Endothelial cell of umbilical vein (primary cell): Measurements from ENCODE around the gene CABCOCO1. TPM values are rescaled to one million over a fixed set of nuclear protein-coding genes. Genes with fewer than 3 reads are reported as not detected.

ENCODE experiments used
- BruUV-seq: library from RNA; stranded (reverse); fragments of 400-500 nt; replicated peaks from 2 replicates; lab custom pipeline; 2021; lab: Mats Ljungman, UMichigan
- CTCF ChIA-PET: fragments of 300-600, 350-600 bp; sonication (Branson Sonifier 250); formaldehyde crosslinking; loops from one replicate; lab custom pipeline; 2021; ENCODE audit warnings: antibody characterized with exemption, inconsistent platforms; lab: Charles Lee
- POLR2A ChIA-PET: fragments of 300-600, 350-600 bp; sonication (Branson Sonifier 250); formaldehyde crosslinking; loops from one replicate; lab custom pipeline; 2021; ENCODE audit warnings: antibody characterized with exemption, inconsistent platforms; lab: Charles Lee
- DNase-seq: peaks from one replicate; pipeline ENCODE4 v3.0.0-alpha.2; 2011; ENCODE audit warnings: low read depth, low spot score
- FAIRE-seq: peaks from 2 replicates; lab custom pipeline; 2011; peaks lifted over from hg19 to GRCh38; lab: Jason Lieb, UNC
- H2AFZ ChIP-seq: 2 replicates; pipeline ENCODE4 v1.6.0; 2012; ENCODE audit warnings: low read depth, low read length, control low read depth, inconsistent platforms
- H3K27ac ChIP-seq: 2 replicates; pipeline ENCODE4 v1.5.1; 2011; ENCODE audit warnings: low read depth, mild to moderate bottlenecking, control low read depth, low read length, moderate library complexity; ENCODE audit not compliant: insufficient read depth
- H3K27me3 ChIP-seq, 2 experiments: 2 replicates each; pipeline versions ENCODE4 v1.6.0 to v1.6.1; 2011; ENCODE audit warnings: low read length in 2 of 2, mixed read lengths in 1 of 2; ENCODE audit not compliant: control insufficient read depth in 2 of 2, insufficient read depth in 2 of 2
- H3K36me3 ChIP-seq, 2 experiments: 2 replicates in 1 of 2; 3 replicates in 1 of 2; pipeline ENCODE4 v1.5.1; 2011; ENCODE audit warnings: low read length in 2 of 2, mild to moderate bottlenecking in 1 of 2, moderate library complexity in 1 of 2; ENCODE audit not compliant: control insufficient read depth in 2 of 2, insufficient read depth in 2 of 2; ENCODE audit errors: extremely low read depth in 1 of 2
- H3K4me1 ChIP-seq: 3 replicates; pipeline ENCODE4 v1.5.1; 2011; ENCODE audit warnings: mild to moderate bottlenecking, low read length; ENCODE audit not compliant: control insufficient read depth, insufficient read depth; ENCODE audit errors: extremely low read depth
- H3K4me2 ChIP-seq: 2 replicates; pipeline ENCODE4 v1.6.1; 2011; ENCODE audit warnings: low read length, control low read depth, mixed read lengths; ENCODE audit not compliant: insufficient read depth
- H3K4me3 ChIP-seq, 3 experiments: fragments of 200-600 bp in 1 of 3; sonication (generic), shearing (Covaris generic) in 1 of 3; replicated peaks in 1 of 3; 2 replicates each; pipeline ENCODE4 v1.5.1; 2011 to 2016; ENCODE audit warnings: control low read depth in 3 of 3, low read length in 3 of 3, mild to moderate bottlenecking in 2 of 3, inconsistent platforms in 1 of 3, low read depth in 1 of 3, moderate library complexity in 1 of 3; ENCODE audit not compliant: insufficient read depth in 1 of 3
- H3K79me2 ChIP-seq: 2 replicates; pipeline ENCODE4 v1.6.0; 2012; ENCODE audit warnings: low read length, inconsistent platforms; ENCODE audit not compliant: control insufficient read depth, insufficient read depth
- H3K9ac ChIP-seq: replicated peaks from 2 replicates; pipeline ENCODE3; 2011; ENCODE audit warnings: low read length, control low read depth; ENCODE audit not compliant: insufficient read depth; ENCODE audit errors: extremely low read depth
- H3K9me1 ChIP-seq: replicated peaks from 3 replicates; pipeline ENCODE4 v1.6.0; 2011; ENCODE audit warnings: mild to moderate bottlenecking, low read length; ENCODE audit not compliant: control insufficient read depth, insufficient read depth; ENCODE audit errors: extremely low read depth
- H3K9me3 ChIP-seq: replicated peaks from 2 replicates; pipeline ENCODE4 v1.5.1; 2012; ENCODE audit warnings: low read length, inconsistent platforms; ENCODE audit not compliant: control insufficient read depth, insufficient read depth
- H4K20me1 ChIP-seq: replicated peaks from 2 replicates; pipeline ENCODE3; 2011; ENCODE audit warnings: mild to moderate bottlenecking, low read length; ENCODE audit not compliant: control insufficient read depth, insufficient read depth; ENCODE audit errors: extremely low read depth
- EZH2 ChIP-seq: IDR thresholded peaks from 2 replicates; pipeline ENCODE4 v1.6.1; 2012; ENCODE audit warnings: borderline replicate concordance, low read depth, mild to moderate bottlenecking, moderate library complexity, low read length, inconsistent platforms; ENCODE audit not compliant: severe bottlenecking
- FOS ChIP-seq: IDR thresholded peaks from 2 replicates; pipeline ENCODE4 v1.6.1; 2011; ENCODE audit warnings: mild to moderate bottlenecking, low read length, moderate library complexity, borderline replicate concordance; ENCODE audit not compliant: insufficient read depth
- GATA2 ChIP-seq: IDR thresholded peaks from 2 replicates; pipeline ENCODE4 v1.7.0; 2011; ENCODE audit warnings: low read depth, mild to moderate bottlenecking, moderate library complexity, mixed read lengths, low read length; ENCODE audit not compliant: insufficient read length, insufficient read depth
- JUN ChIP-seq: IDR thresholded peaks from 2 replicates; pipeline ENCODE4 v1.6.1; 2011; ENCODE audit warnings: borderline replicate concordance, low read depth; ENCODE audit not compliant: insufficient read length, insufficient read depth
- MYC ChIP-seq: IDR thresholded peaks from one replicate; pipeline ENCODE4 v1.6.1; 2011; ENCODE audit warnings: mild to moderate bottlenecking, low read depth, low read length
- POLR2A ChIP-seq: IDR thresholded peaks from 2 replicates; pipeline ENCODE4 v1.6.1; 2012; ENCODE audit warnings: low read depth, mild to moderate bottlenecking, control low read depth, low read length
- POLR2AphosphoS5 ChIP-seq: IDR thresholded peaks from 2 replicates; pipeline ENCODE4 v1.6.1; 2012; ENCODE audit warnings: low read depth, mild to moderate bottlenecking, control low read depth, low read length, moderate library complexity; ENCODE audit not compliant: insufficient read depth
- dilution Hi-C: fragments of 300-500 bp; cut with MboI; formaldehyde crosslinking; loops from one replicate; pipeline ENCODE4 v1.15.0; 2019; ENCODE audit warnings: low sequenced_read_pairs; ENCODE audit not compliant: extremely low pct_ligation_motif_present
- intact Hi-C: fragments of 100-400 bp; cut with micrococcal nuclease; formaldehyde crosslinking; loops from one replicate; pipeline ENCODE4 v1.10.0; 2022
- polyA plus RNA-seq, 4 experiments: library from polyadenylated mRNA; depleted of rRNA in 3 of 4; stranded (reverse) in 3 of 4; unstranded in 1 of 4; fragments of >200 nt; gene quantifications; 2 replicates each; pipeline versions ENCODE4 v1.2.1 to v1.2.3, GENCODE V29; 2011 to 2012; ENCODE audit warnings: missing spikeins in 1 of 4
- total RNA-seq: library from RNA; stranded (reverse); gene quantifications from 2 replicates; pipeline ENCODE4 v1.2.3, GENCODE V29; 2021
- TF ChIP-seq, protein P1 (sequence below), 2 donors: IDR thresholded peaks; 1 replicate in 1 of 2; 2 replicates in 1 of 2; pipeline ENCODE4 v1.5.1; 2011; ENCODE audit warnings: low read length in 2 of 2, mild to moderate bottlenecking in 2 of 2, moderate library complexity in 2 of 2, control low read depth in 1 of 2, inconsistent platforms in 1 of 2, low read depth in 1 of 2; ENCODE audit not compliant: insufficient read depth in 1 of 2; ENCODE audit errors: extremely low read depth in 1 of 2
- TF ChIP-seq, protein P2 (sequence below): IDR thresholded peaks from 2 replicates; pipeline ENCODE4 v1.6.1; 2011; ENCODE audit not compliant: insufficient read depth, insufficient read length

Gene CABCOCO1
- total and polyA plus RNA-seq, 2 donors (not counting 3 experiments of a cell fraction or from before 2014, with no cell fraction given), result 0.06 to 1.3 TPM

DNA sequence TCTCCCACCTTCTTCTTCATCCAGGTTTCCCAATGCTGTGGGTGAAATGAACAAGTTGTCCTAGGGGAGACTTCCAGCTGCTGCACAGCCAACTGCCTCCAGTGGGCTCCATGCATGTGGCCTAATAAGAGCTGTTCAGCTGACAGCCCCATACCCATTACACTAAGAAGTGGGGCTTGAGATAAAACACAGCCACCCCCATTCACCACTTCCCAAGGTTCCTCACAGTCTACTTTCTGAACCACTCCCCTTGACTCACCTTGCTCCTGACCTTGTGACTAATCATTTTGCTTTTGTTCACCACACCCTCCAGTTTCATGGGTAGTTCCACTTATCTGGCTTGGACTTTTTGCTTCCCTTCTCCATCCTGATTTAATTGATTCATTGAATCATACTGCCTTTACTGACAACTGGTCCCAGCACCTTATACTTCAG is 119.3 kb downstream of the CABCOCO1 start:
- TF ChIP-seq, protein P1, sequence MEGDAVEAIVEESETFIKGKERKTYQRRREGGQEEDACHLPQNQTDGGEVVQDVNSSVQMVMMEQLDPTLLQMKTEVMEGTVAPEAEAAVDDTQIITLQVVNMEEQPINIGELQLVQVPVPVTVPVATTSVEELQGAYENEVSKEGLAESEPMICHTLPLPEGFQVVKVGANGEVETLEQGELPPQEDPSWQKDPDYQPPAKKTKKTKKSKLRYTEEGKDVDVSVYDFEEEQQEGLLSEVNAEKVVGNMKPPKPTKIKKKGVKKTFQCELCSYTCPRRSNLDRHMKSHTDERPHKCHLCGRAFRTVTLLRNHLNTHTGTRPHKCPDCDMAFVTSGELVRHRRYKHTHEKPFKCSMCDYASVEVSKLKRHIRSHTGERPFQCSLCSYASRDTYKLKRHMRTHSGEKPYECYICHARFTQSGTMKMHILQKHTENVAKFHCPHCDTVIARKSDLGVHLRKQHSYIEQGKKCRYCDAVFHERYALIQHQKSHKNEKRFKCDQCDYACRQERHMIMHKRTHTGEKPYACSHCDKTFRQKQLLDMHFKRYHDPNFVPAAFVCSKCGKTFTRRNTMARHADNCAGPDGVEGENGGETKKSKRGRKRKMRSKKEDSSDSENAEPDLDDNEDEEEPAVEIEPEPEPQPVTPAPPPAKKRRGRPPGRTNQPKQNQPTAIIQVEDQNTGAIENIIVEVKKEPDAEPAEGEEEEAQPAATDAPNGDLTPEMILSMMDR (IDR thresholded peaks at IDR 0.05; ENCODE audit: extremely low read depth in 1 of 2, insufficient read depth in 1 of 2, low read depth in 1 of 2, low read length in 2 of 2), result no peak
- TF ChIP-seq JUN (no peak), GATA2 (no peak), POLR2AphosphoS5 (no peak), EZH2 (no peak), FOS (no peak), MYC (no peak), POLR2A (no peak)
- TF ChIP-seq, protein P2, sequence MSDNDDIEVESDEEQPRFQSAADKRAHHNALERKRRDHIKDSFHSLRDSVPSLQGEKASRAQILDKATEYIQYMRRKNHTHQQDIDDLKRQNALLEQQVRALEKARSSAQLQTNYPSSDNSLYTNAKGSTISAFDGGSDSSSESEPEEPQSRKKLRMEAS, result no peak
- BruUV-seq, result no TSS peak
- Histone ChIP-seq H3K4me1 (peaks cover 8% of the 10 kb centered on the region), H3K4me3 (no peak overlapping the region), H3K9me3 (no peaks in the 10 kb centered on the region), H3K36me3 (no peaks in the 10 kb centered on the region), H3K9ac (no peak overlapping the region), H3K27me3 (no peaks in the 10 kb centered on the region), H2AFZ (no peak overlapping the region), H3K9me1 (no peaks in the 10 kb centered on the region), H3K4me2 (no peak overlapping the region), H3K79me2 (no peaks in the 10 kb centered on the region), H4K20me1 (no peaks in the 10 kb centered on the region), H3K27ac (no peak overlapping the region)
- DNase-seq (no peak), FAIRE-seq (no peak)
- CTCF ChIA-PET, result interaction anchor here (0.7 to 1.0 kb wide), 2 partner anchors 13 to 31 kb away, joined by 3 read pairs; no protein-coding TSS in a partner anchor
- POLR2A ChIA-PET, result no interaction called here
- intact Hi-C loops (no loop called here), dilution Hi-C loops (no loop called here)
